ENCODE results near the gene OR8B12.
"Not testable (repeated sequence)": the region's sequence is repeated elsewhere in the genome, so short reads cannot be mapped to it uniquely, and the experiment has no call there.

OR8B12 gene

DNA sequence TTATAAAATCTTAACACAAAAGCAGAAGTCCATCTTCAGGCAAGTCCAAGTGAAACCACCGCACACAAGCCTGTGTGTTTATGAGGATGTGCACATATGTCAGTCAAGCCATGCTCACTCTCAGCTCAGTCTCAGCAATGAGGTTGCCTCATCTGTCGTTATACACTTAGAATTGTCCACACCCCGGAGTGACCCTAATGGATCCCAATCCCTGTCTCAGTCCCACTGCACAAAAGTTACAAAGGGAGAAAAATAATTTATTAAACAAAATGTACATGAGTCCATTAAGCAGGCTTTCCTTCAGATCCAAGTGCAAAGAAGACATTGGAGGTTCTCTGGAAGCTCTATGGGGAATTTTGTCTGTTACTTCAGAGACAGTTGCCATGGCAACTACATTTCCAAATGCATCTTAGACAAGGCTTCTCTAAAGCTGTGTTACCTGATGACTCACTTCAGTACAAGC lies 24.4 kb downstream of the OR8B12 start:
- Histone ChIP-seq H4K91ac (ENCODE audit: low read depth, low read length, poor library complexity) (no peak overlapping the region), H3K4me1 (ENCODE audit: control insufficient read depth in 2 of 2, insufficient read depth in 1 of 2, low read depth in 1 of 2, low read length in 2 of 2) (no peaks in the 10 kb centered on the region)

GRCh38 chr11:124517314-124517713 lies 26.1 kb downstream of the OR8B12 start:
- Histone ChIP-seq H3K36me3 (replicated peaks in 1 of 2; ENCODE audit: control insufficient read depth in 2 of 2, insufficient read depth in 2 of 2, low read length in 2 of 2) (no peaks in the 10 kb centered on the region), H3K27me3 (ENCODE audit: control insufficient read depth in 3 of 3, insufficient read depth in 3 of 3, low read depth in 1 of 3, low read length in 3 of 3) (no peaks in the 10 kb centered on the region), H2AK5ac (ENCODE audit: low read depth, low read length) (no peak overlapping the region), H3K79me1 (ENCODE audit: low read depth, low read length) (no peaks in the 10 kb centered on the region), H3K14ac (ENCODE audit: low read length) (no peak overlapping the region), H2BK15ac (ENCODE audit: low read length) (no peak overlapping the region), H3K9ac (ENCODE audit: low read depth, low read length, poor library complexity) (no peak overlapping the region), H2BK5ac (ENCODE audit: low read length) (no peak overlapping the region), H3K27ac (replicated peaks; ENCODE audit: low read length) (no peak overlapping the region), H3K18ac (ENCODE audit: low read length) (no peak overlapping the region), H2AFZ (ENCODE audit: low read length) (no peak overlapping the region), H3K9me3 (replicated peaks in 1 of 2; ENCODE audit: control insufficient read depth in 2 of 2, insufficient read depth in 1 of 2, low read depth in 1 of 2, low read length in 2 of 2) (no peaks in the 10 kb centered on the region), H4K91ac (ENCODE audit: low read depth, low read length, poor library complexity) (no peak overlapping the region), H3K4me3 (ENCODE audit: low read length in 2 of 2) (no peak overlapping the region), H3K23ac (ENCODE audit: low read depth, low read length, poor library complexity) (no peak overlapping the region), H3K4me2 (ENCODE audit: insufficient read depth, low read length, poor library complexity, severe bottlenecking) (no peak overlapping the region), H2BK12ac (ENCODE audit: low read length) (no peak overlapping the region), H2BK120ac (ENCODE audit: low read depth, low read length) (no peak overlapping the region), H3K4me1 (ENCODE audit: control insufficient read depth in 2 of 2, insufficient read depth in 1 of 2, low read depth in 1 of 2, low read length in 2 of 2) (no peaks in the 10 kb centered on the region), H3K4ac (ENCODE audit: low read length) (no peak overlapping the region), H4K8ac (ENCODE audit: low read depth, low read length) (no peak overlapping the region)
- no CpG with 5 or more reads among the region's 12 CpGs for WGBS, 2 donors (ENCODE audit: extremely low coverage in 2 of 2, insufficient read length in 2 of 2, insufficient replicate concordance in 1 of 2)
- no peak for DNase-seq (ENCODE audit: low spot score)

More for the DNA sequence above, 24.4 kb downstream of the OR8B12 start:
- H3K36me3 ChIP-seq (replicated peaks in 1 of 2; ENCODE audit: control insufficient read depth in 2 of 2, insufficient read depth in 2 of 2, low read length in 2 of 2) = no peaks in the 10 kb centered on the region
- no peaks in the 10 kb centered on the region for H3K79me1 ChIP-seq (ENCODE audit: low read depth, low read length)
- no CpG with 5 or more reads among the region's 3 CpGs for WGBS, 2 donors (ENCODE audit: extremely low coverage in 2 of 2, insufficient read length in 2 of 2, insufficient replicate concordance in 1 of 2)
- no peak overlapping the region for H3K14ac ChIP-seq (ENCODE audit: low read length)
- DNase-seq (ENCODE audit: low spot score) = no peak
- no peak overlapping the region for H3K9ac ChIP-seq (ENCODE audit: low read depth, low read length, poor library complexity)
- H3K23ac ChIP-seq (ENCODE audit: low read depth, low read length, poor library complexity) = no peak overlapping the region
- H3K9me3 ChIP-seq (replicated peaks in 1 of 2; ENCODE audit: control insufficient read depth in 2 of 2, insufficient read depth in 1 of 2, low read depth in 1 of 2, low read length in 2 of 2) = no peaks in the 10 kb centered on the region
- H2BK15ac ChIP-seq (ENCODE audit: low read length) = no peak overlapping the region
- no peak overlapping the region for H3K4me2 ChIP-seq (ENCODE audit: insufficient read depth, low read length, poor library complexity, severe bottlenecking)
- H4K8ac ChIP-seq (ENCODE audit: low read depth, low read length) = no peak overlapping the region
- no peak overlapping the region for H3K4me3 ChIP-seq (ENCODE audit: low read length in 2 of 2)
- no peak overlapping the region for H2BK12ac ChIP-seq (ENCODE audit: low read length)
- H3K4ac ChIP-seq (ENCODE audit: low read length) = no peak overlapping the region
- no peak overlapping the region for H2AFZ ChIP-seq (ENCODE audit: low read length)
- H3K27ac ChIP-seq (replicated peaks; ENCODE audit: low read length) = no peak overlapping the region
- no peak overlapping the region for H2AK5ac ChIP-seq (ENCODE audit: low read depth, low read length)
- H3K18ac ChIP-seq (ENCODE audit: low read length) = no peak overlapping the region
- H2BK5ac ChIP-seq (ENCODE audit: low read length) = no peak overlapping the region
- H3K27me3 ChIP-seq (ENCODE audit: control insufficient read depth in 3 of 3, insufficient read depth in 3 of 3, low read depth in 1 of 3, low read length in 3 of 3) = no peaks in the 10 kb centered on the region
- H2BK120ac ChIP-seq (ENCODE audit: low read depth, low read length) = no peak overlapping the region

GRCh38 chr11:124514675-124515074 lies 28.8 kb downstream of the OR8B12 start:
- not testable (repeated sequence) for H3K9ac ChIP-seq (ENCODE audit: low read depth, low read length, poor library complexity); H4K8ac ChIP-seq (ENCODE audit: low read depth, low read length); H4K91ac ChIP-seq (ENCODE audit: low read depth, low read length, poor library complexity); H2BK15ac ChIP-seq (ENCODE audit: low read length); H3K18ac ChIP-seq (ENCODE audit: low read length); H2AFZ ChIP-seq (ENCODE audit: low read length); H3K4ac ChIP-seq (ENCODE audit: low read length); H3K14ac ChIP-seq (ENCODE audit: low read length); H3K27me3 ChIP-seq (ENCODE audit: control insufficient read depth in 3 of 3, insufficient read depth in 3 of 3, low read depth in 1 of 3, low read length in 3 of 3); H3K9me3 ChIP-seq (replicated peaks in 1 of 2; ENCODE audit: control insufficient read depth in 2 of 2, insufficient read depth in 1 of 2, low read depth in 1 of 2, low read length in 2 of 2); H3K36me3 ChIP-seq (replicated peaks in 1 of 2; ENCODE audit: control insufficient read depth in 2 of 2, insufficient read depth in 2 of 2, low read length in 2 of 2); H2BK5ac ChIP-seq (ENCODE audit: low read length); H3K79me1 ChIP-seq (ENCODE audit: low read depth, low read length); H3K23ac ChIP-seq (ENCODE audit: low read depth, low read length, poor library complexity); H2AK5ac ChIP-seq (ENCODE audit: low read depth, low read length); DNase-seq (ENCODE audit: low spot score); H2BK12ac ChIP-seq (ENCODE audit: low read length); H3K4me2 ChIP-seq (ENCODE audit: insufficient read depth, low read length, poor library complexity, severe bottlenecking); H3K27ac ChIP-seq (replicated peaks; ENCODE audit: low read length); H3K4me1 ChIP-seq (ENCODE audit: control insufficient read depth in 2 of 2, insufficient read depth in 1 of 2, low read depth in 1 of 2, low read length in 2 of 2); H3K4me3 ChIP-seq (ENCODE audit: low read length in 2 of 2); H2BK120ac ChIP-seq (ENCODE audit: low read depth, low read length)
- WGBS, 2 donors (ENCODE audit: extremely low coverage in 2 of 2, insufficient read length in 2 of 2, insufficient replicate concordance in 1 of 2) = no CpG with 5 or more reads among the region's 4 CpGs

- H3K9me3 ChIP-seq (replicated peaks in 1 of 2; ENCODE audit: control insufficient read depth in 2 of 2, insufficient read depth in 1 of 2, low read depth in 1 of 2, low read length in 2 of 2) = no peaks in the 10 kb centered on the region
- H2BK12ac ChIP-seq (ENCODE audit: low read length) = no peak overlapping the region
- H3K14ac ChIP-seq (ENCODE audit: low read length) = no peak overlapping the region
- peaks cover 4% of the 10 kb centered on the region for H3K79me1 ChIP-seq (ENCODE audit: low read depth, low read length)
- H3K4me2 ChIP-seq (ENCODE audit: insufficient read depth, low read length, poor library complexity, severe bottlenecking) = no peak overlapping the region
- no peak overlapping the region for H2BK120ac ChIP-seq (ENCODE audit: low read depth, low read length)
- no peak overlapping the region for H3K9ac ChIP-seq (ENCODE audit: low read depth, low read length, poor library complexity)
- no peaks in the 10 kb centered on the region for H3K4me1 ChIP-seq (ENCODE audit: control insufficient read depth in 2 of 2, insufficient read depth in 1 of 2, low read depth in 1 of 2, low read length in 2 of 2)
- no peaks in the 10 kb centered on the region for H3K27me3 ChIP-seq (ENCODE audit: control insufficient read depth in 3 of 3, insufficient read depth in 3 of 3, low read depth in 1 of 3, low read length in 3 of 3)
- H3K23ac ChIP-seq (ENCODE audit: low read depth, low read length, poor library complexity) = no peak overlapping the region
- WGBS, 2 donors (ENCODE audit: extremely low coverage in 2 of 2, insufficient read length in 2 of 2, insufficient replicate concordance in 1 of 2) = no CpG with 5 or more reads among the region's 3 CpGs
- H3K4ac ChIP-seq (ENCODE audit: low read length) = no peak overlapping the region
- no peaks in the 10 kb centered on the region for H3K36me3 ChIP-seq (replicated peaks in 1 of 2; ENCODE audit: control insufficient read depth in 2 of 2, insufficient read depth in 2 of 2, low read length in 2 of 2)
- H2AFZ ChIP-seq (ENCODE audit: low read length) = no peak overlapping the region
- no peak overlapping the region for H3K4me3 ChIP-seq (ENCODE audit: low read length in 2 of 2)
- no peak overlapping the region for H4K8ac ChIP-seq (ENCODE audit: low read depth, low read length)
- no peak for DNase-seq (ENCODE audit: low spot score)
- H2BK5ac ChIP-seq (ENCODE audit: low read length) = no peak overlapping the region
- H3K18ac ChIP-seq (ENCODE audit: low read length) = no peak overlapping the region
- H2BK15ac ChIP-seq (ENCODE audit: low read length) = no peak overlapping the region
- no peak overlapping the region for H2AK5ac ChIP-seq (ENCODE audit: low read depth, low read length)
- H4K91ac ChIP-seq (ENCODE audit: low read depth, low read length, poor library complexity) = no peak overlapping the region
- H3K27ac ChIP-seq (replicated peaks; ENCODE audit: low read length) = no peak overlapping the region
These were observed 29.3 kb downstream of the OR8B12 start for GRCh38 chr11:124514131-124514530.
